HEK293T (cell line): ENCODE results near the gene ERC1.

ENCODE experiments used
- BHLHE40 ChIP-seq: fragments of 450-650 bp; IDR thresholded peaks from 2 replicates; pipeline ENCODE4 v1.6.1; 2016; ENCODE audit warnings: mild to moderate bottlenecking, moderate library complexity, borderline replicate concordance
- ELF4 ChIP-seq: fragments of 450-650 bp; IDR thresholded peaks from 2 replicates; pipeline ENCODE4 v1.6.1; 2017; ENCODE audit warnings: antibody characterized with exemption
- FOXA1 ChIP-seq: fragments of 450-650 bp; IDR thresholded peaks from 2 replicates; pipeline ENCODE4 v1.6.1; 2016; ENCODE audit warnings: mild to moderate bottlenecking
- FOXM1 ChIP-seq: fragments of 450-650 bp; IDR thresholded peaks from 2 replicates; pipeline ENCODE4 v1.6.1; 2017; ENCODE audit warnings: mild to moderate bottlenecking, borderline replicate concordance
- HDGF ChIP-seq: fragments of 450-650 bp; IDR thresholded peaks from 2 replicates; pipeline ENCODE4 v1.6.1; 2017; ENCODE audit warnings: antibody characterized with exemption, borderline replicate concordance
- LEF1 ChIP-seq: fragments of 450-650 bp; IDR thresholded peaks from 2 replicates; pipeline ENCODE4 v1.6.1; 2017; ENCODE audit warnings: mild to moderate bottlenecking, borderline replicate concordance
- NFRKB ChIP-seq: fragments of 450-650 bp; IDR thresholded peaks from 2 replicates; pipeline ENCODE4 v1.6.1; 2016; ENCODE audit warnings: mild to moderate bottlenecking, moderate library complexity
- SUZ12 ChIP-seq: fragments of 450-650 bp; IDR thresholded peaks from 2 replicates; pipeline ENCODE4 v1.6.1; 2016; ENCODE audit warnings: mild to moderate bottlenecking
- TARDBP ChIP-seq: fragments of 450-650 bp; IDR thresholded peaks from 2 replicates; pipeline ENCODE4 v1.6.1; 2016
- ZNF384 ChIP-seq: fragments of 450-650 bp; IDR thresholded peaks from 2 replicates; pipeline ENCODE4 v1.6.1; 2016

GRCh38 chr12:1279050-1279449 is 288.0 kb downstream of the ERC1 start:
- TF ChIP-seq NFRKB (no peak), BHLHE40 (no peak), HDGF (no peak), TARDBP (no peak), FOXM1 (no peak), LEF1 (no peak), ELF4 (no peak), FOXA1 (no peak), SUZ12 (no peak), ZNF384 (no peak)
